K562 (cell line): ENCODE results near the gene MS4A2. TPM values are rescaled to one million over a fixed set of nuclear protein-coding genes. Genes with fewer than 3 reads are reported as not detected.

Source experiments
- ARHGAP35 ChIP-seq: fragments of 450-650 bp; IDR thresholded peaks from 2 replicates; pipeline ENCODE4 v1.6.1; 2018; ENCODE audit not compliant: partially characterized antibody
- BRD9 ChIP-seq: fragments of 450-650 bp; IDR thresholded peaks from 2 replicates; pipeline ENCODE4 v1.6.1; 2018; ENCODE audit warnings: low read depth; ENCODE audit not compliant: partially characterized antibody
- CSDE1 ChIP-seq, 2 experiments: fragments of 450-650 bp; IDR thresholded peaks; 2 replicates each; pipeline ENCODE4 v1.6.1; 2016; ENCODE audit warnings: mild to moderate bottlenecking in 1 of 2
- ELF2 ChIP-seq: fragments of 250-450 bp; sonication (Bioruptor Pico); IDR thresholded peaks from 2 replicates; pipeline ENCODE4 v1.5.0; 2021; ENCODE audit warnings: mild to moderate bottlenecking
- ETV1 ChIP-seq: fragments of 450-650 bp; conservative IDR thresholded peaks from 2 replicates; pipeline ENCODE4 v1.6.1; 2016; ENCODE audit warnings: missing genetic modification characterization, control low read depth, low read depth, missing compliant biosample characterization
- FOSL1 ChIP-seq: fragments of 200-800 bp; sonication (Bioruptor generic); conservative IDR thresholded peaks from 2 replicates; pipeline ENCODE4 v1.6.1; 2016; ENCODE audit warnings: missing genetic modification characterization, missing compliant biosample characterization
- NEUROD1 ChIP-seq: fragments of 150-350 bp; IDR thresholded peaks from 2 replicates; pipeline ENCODE4 v1.6.1; 2014; ENCODE audit warnings: borderline replicate concordance, low read length, low read depth; ENCODE audit not compliant: partially characterized antibody
- POLR2G ChIP-seq: fragments of 200-400 bp; formaldehyde crosslinking; IDR thresholded peaks from 2 replicates; pipeline ENCODE4 v1.6.1; 2017; ENCODE audit warnings: low read depth, mild to moderate bottlenecking, antibody characterized with exemption, low read length, moderate library complexity
- RCOR1 ChIP-seq, 2 experiments: IDR thresholded peaks; 2 replicates each; pipeline ENCODE4 v1.6.1; 2012; ENCODE audit warnings: low read depth in 2 of 2, low read length in 2 of 2, borderline replicate concordance in 1 of 2, improper control_type of control experiment in 1 of 2
- SMC3 ChIP-seq: conservative IDR thresholded peaks from 2 replicates; pipeline ENCODE4 v1.6.1; 2011; ENCODE audit warnings: low read depth, low read length, improper control_type of control experiment; ENCODE audit not compliant: insufficient read depth
- SNAPC5 ChIP-seq: fragments of 250-450 bp; sonication (Bioruptor Pico); IDR thresholded peaks from 2 replicates; pipeline ENCODE4 v1.8.0; 2021; ENCODE audit warnings: moderate library complexity, mild to moderate bottlenecking, inconsistent platforms
- U2AF2 ChIP-seq: fragments of 200-400 bp; formaldehyde crosslinking; optimal IDR thresholded peaks from 2 replicates; pipeline ENCODE3; 2017; ENCODE audit warnings: low read depth, mild to moderate bottlenecking, low read length
- ZBTB2 ChIP-seq: fragments of 450-650 bp; IDR thresholded peaks from 2 replicates; pipeline ENCODE4 v1.6.1; 2016; ENCODE audit warnings: antibody characterized with exemption
- ZC3H11A ChIP-seq: IDR thresholded peaks from 2 replicates; pipeline ENCODE4 v1.6.1; 2012; ENCODE audit warnings: low read depth, low read length, improper control_type of control experiment
- ZC3H8 ChIP-seq: fragments of 450-650 bp; IDR thresholded peaks from 2 replicates; pipeline ENCODE4 v1.6.1; 2017
- ZFP91 ChIP-seq: sonication (generic); formaldehyde crosslinking; IDR thresholded peaks from 2 replicates; pipeline ENCODE4 v1.8.0; 2022; ENCODE audit warnings: mild to moderate bottlenecking, missing genetic modification reagents
- ZNF239 ChIP-seq: fragments of 250-450 bp; sonication (Bioruptor Pico); IDR thresholded peaks from 2 replicates; pipeline ENCODE4 v1.4.0; 2020; ENCODE audit warnings: mild to moderate bottlenecking
- ZNF24 ChIP-seq: fragments of 450-650 bp; IDR thresholded peaks from 2 replicates; pipeline ENCODE4 v1.6.1; 2016
- ZNF589 ChIP-seq: fragments of 200-800 bp; sonication (Bioruptor generic); IDR thresholded peaks from 2 replicates; pipeline ENCODE4 v1.6.1; 2016; ENCODE audit warnings: low read depth, missing genetic modification characterization, missing compliant biosample characterization
- ZNF592 ChIP-seq: fragments of 450-650 bp; IDR thresholded peaks from 2 replicates; pipeline ENCODE4 v1.6.1; 2017; ENCODE audit warnings: antibody characterized with exemption, mild to moderate bottlenecking
- ZNF764 ChIP-seq: fragments of 250-450 bp; sonication (Bioruptor Pico); IDR thresholded peaks from 2 replicates; pipeline ENCODE4 v1.4.0; 2020; ENCODE audit warnings: low read depth, mild to moderate bottlenecking, moderate library complexity
- ZSCAN29 ChIP-seq: fragments of 450-650 bp; IDR thresholded peaks from 2 replicates; pipeline ENCODE4 v1.6.1; 2017
- polyA plus RNA-seq, 8 experiments: library from polyadenylated mRNA; depleted of rRNA in 4 of 8; stranded (reverse) in 5 of 8; unstranded in 3 of 8; fragments of >200 nt; fragmentation: Nextera tagmentation in 2 of 8; fragmentation: Illumina TruSeq in 1 of 8; extraction: Ambion mirVana in 2 of 8; extraction: Trizol in 1 of 8; gene quantifications; 2 replicates each; pipeline versions ENCODE4 v1.2.1 to v1.2.3, GENCODE V29; 2011 to 2014; ENCODE audit warnings: inconsistent platforms in 1 of 8, missing spikeins in 1 of 8
- total RNA-seq, 7 experiments: library from RNA; depleted of rRNA in 6 of 7; stranded (reverse); fragments of >200 nt in 6 of 7; fragmentation: Illumina TruSeq in 2 of 7; extraction: Trizol in 2 of 7; gene quantifications; 2 replicates each; pipeline versions ENCODE4 v1.2.1 to v1.2.3, GENCODE V29; 2011 to 2021; ENCODE audit warnings: low replicate concordance in 1 of 7

The MS4A2 gene
- total and polyA plus RNA-seq, 9 of the 15 experiments (the other 6 are each of a cell fraction or from before 2014, with no cell fraction given) = 0.06 to 5.7 (median 0.86) TPM

GRCh38 chr11:60130496-60130895 lies 42.0 kb downstream of the MS4A2 start (continued):
- TF ChIP-seq ZNF592 (peak; percentile 31; the same call in 1 of the 2 replicates), SNAPC5 (CRISPR knock-in tag) (no peak), POLR2G (no peak), ZC3H11A (no peak), SMC3 (peak; percentile 82), ZC3H8 (no peak), ARHGAP35 (no peak), ETV1 (tag) (no peak), FOSL1 (tag) (peak; percentile 62), ZFP91 (CRISPR knock-in tag) (no peak), ZNF764 (CRISPR knock-in tag) (no peak), ZNF589 (CRISPR knock-in tag) (no peak), ZNF239 (CRISPR knock-in tag) (peak; percentile 24; the same call in 1 of the 2 replicates), ZBTB2 (no peak), ELF2 (CRISPR knock-in tag) (no peak), BRD9 (peak; percentile 30), U2AF2 (no peak), NEUROD1 (no peak), RCOR1 (IDR thresholded peaks at IDR 0.05; ENCODE audit: borderline replicate concordance in 1 of 2, low read depth in 2 of 2, low read length in 2 of 2) (peak in 1 of 2 experiments; percentile 60; a peak in 1 of 4 replicates), ZNF24 (peak; percentile 42; the same call in 1 of the 2 replicates), ZSCAN29 (no peak), CSDE1 (IDR thresholded peaks at IDR 0.05) (no peak)
